ENCODE results near the gene LAMA2.

LAMA2 gene

DNA sequence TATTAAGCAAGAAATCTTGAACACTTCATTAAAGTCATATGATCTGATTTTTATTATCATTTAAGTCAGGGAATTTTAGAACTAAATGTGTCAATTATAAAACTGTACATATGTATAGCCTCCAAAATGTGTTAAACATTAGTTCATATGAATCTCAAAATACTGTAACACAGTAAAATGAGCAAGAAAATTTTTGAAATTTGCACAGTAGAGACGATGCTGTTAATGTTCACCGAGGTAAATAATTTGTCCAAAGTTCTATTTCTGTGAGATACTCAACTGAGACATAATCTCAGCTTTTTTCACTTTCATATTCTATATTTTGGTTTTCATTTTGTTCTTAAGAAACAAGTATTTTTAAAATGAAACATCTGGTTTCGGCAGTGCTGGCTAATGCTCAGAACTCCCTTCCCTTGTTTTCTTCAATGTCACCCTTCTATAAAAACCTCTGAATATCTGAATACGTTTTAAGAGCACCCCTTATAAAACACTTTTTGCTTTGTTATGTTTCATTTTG lies 353.1 kb downstream of the LAMA2 start:
- TF ChIP-seq TAF1 (IDR thresholded peaks at IDR 0.05; ENCODE audit: borderline replicate concordance, insufficient read depth, low read length) = no peak
- TF ChIP-seq POLR2AphosphoS5 (IDR thresholded peaks at IDR 0.05; ENCODE audit: low read depth, low read length) = no peak
- no peak for TF ChIP-seq FOXP2 (optimal IDR thresholded peaks at IDR 0.05; ENCODE audit: borderline replicate concordance, extremely low read depth, extremely low read length, insufficient read depth)

DNA sequence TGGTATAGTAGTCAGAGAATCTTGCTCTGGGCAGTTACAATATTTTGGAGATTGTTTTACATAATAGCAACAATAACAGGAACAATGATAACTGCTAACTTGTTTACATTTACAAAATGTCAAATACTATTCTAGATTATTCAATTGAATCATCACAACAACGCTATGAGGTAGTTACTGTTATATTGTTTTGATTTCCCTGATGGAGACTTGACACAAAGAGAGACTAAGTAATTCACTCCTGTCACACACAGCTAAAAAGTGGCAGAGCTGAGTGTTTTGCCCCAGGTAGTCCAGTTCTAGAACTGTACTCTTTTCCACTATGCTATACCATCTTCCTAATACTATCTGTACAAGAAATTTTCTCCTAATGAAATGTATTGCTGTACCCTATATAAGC lies 356.1 kb downstream of the LAMA2 start:
- TF ChIP-seq SIN3A (IDR thresholded peaks at IDR 0.05; ENCODE audit: borderline replicate concordance, insufficient read depth, low read length) (no peak), TAF1 (IDR thresholded peaks at IDR 0.05; ENCODE audit: borderline replicate concordance, insufficient read depth, low read length) (no peak), FOXP2 (optimal IDR thresholded peaks at IDR 0.05; ENCODE audit: borderline replicate concordance, extremely low read depth, extremely low read length, insufficient read depth) (no peak), POLR2AphosphoS5 (IDR thresholded peaks at IDR 0.05; ENCODE audit: low read depth, low read length) (no peak)
- TF ChIP-seq, protein P1, sequence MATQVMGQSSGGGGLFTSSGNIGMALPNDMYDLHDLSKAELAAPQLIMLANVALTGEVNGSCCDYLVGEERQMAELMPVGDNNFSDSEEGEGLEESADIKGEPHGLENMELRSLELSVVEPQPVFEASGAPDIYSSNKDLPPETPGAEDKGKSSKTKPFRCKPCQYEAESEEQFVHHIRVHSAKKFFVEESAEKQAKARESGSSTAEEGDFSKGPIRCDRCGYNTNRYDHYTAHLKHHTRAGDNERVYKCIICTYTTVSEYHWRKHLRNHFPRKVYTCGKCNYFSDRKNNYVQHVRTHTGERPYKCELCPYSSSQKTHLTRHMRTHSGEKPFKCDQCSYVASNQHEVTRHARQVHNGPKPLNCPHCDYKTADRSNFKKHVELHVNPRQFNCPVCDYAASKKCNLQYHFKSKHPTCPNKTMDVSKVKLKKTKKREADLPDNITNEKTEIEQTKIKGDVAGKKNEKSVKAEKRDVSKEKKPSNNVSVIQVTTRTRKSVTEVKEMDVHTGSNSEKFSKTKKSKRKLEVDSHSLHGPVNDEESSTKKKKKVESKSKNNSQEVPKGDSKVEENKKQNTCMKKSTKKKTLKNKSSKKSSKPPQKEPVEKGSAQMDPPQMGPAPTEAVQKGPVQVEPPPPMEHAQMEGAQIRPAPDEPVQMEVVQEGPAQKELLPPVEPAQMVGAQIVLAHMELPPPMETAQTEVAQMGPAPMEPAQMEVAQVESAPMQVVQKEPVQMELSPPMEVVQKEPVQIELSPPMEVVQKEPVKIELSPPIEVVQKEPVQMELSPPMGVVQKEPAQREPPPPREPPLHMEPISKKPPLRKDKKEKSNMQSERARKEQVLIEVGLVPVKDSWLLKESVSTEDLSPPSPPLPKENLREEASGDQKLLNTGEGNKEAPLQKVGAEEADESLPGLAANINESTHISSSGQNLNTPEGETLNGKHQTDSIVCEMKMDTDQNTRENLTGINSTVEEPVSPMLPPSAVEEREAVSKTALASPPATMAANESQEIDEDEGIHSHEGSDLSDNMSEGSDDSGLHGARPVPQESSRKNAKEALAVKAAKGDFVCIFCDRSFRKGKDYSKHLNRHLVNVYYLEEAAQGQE (IDR thresholded peaks at IDR 0.05; ENCODE audit: insufficient read depth in 1 of 2, low read depth in 2 of 2, low read length in 2 of 2) = no peak

DNA sequence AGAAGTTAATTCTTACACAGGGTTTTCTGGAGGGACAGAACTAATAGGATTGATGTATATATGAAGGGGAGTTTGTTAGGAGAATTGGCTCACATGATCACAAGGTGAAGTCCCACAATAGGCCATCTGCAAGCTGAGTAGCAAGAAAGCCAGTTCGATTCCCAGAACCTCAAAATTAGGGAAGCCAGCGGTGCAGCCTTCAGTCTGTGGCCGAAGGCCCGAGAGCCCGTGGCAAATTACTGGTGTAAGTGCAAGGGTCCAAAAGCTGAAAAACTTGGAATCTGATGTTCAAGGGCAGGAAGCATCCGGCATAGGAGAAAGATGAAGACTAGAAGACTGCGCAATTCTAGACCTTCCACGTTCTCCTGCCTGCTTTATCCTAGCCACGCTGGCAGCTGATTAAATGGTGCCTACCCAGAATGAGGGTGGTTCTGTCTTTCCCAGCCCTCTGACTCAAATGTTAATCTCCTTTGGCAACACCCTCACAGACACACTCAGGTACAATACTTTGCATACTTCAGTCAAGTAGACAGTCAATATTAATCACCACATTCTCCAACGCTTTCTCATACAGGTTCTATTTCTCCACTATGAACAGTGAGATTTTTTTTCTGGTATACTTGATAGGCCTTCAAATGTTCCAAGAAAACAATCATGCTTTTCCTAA lies 357.0 kb downstream of the LAMA2 start:
- TF ChIP-seq POLR2AphosphoS5 (IDR thresholded peaks at IDR 0.05; ENCODE audit: low read depth, low read length) (no peak), SIN3A (IDR thresholded peaks at IDR 0.05; ENCODE audit: borderline replicate concordance, insufficient read depth, low read length) (no peak), TAF1 (IDR thresholded peaks at IDR 0.05; ENCODE audit: borderline replicate concordance, insufficient read depth, low read length) (no peak), FOXP2 (optimal IDR thresholded peaks at IDR 0.05; ENCODE audit: borderline replicate concordance, extremely low read depth, extremely low read length, insufficient read depth) (no peak)
- TF ChIP-seq, protein P1 (IDR thresholded peaks at IDR 0.05; ENCODE audit: insufficient read depth in 1 of 2, low read depth in 2 of 2, low read length in 2 of 2) = no peak

DNA sequence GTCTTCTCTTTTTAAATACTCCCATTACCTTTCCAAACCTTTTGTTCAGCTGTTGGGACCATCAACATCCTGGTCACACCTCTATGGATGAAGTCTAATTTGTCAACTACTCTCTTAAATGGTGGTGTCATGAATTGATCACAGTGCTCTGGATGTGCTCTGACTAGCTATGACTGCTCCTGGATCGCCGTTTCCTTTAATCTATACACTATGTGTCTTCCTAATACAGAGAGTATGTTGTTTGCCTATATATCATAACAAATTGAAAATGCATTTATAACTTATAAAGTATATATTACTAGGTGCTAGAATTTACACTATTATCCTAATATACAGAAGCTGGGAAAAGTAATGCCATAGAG lies 357.5 kb downstream of the LAMA2 start:
- TF ChIP-seq SIN3A (IDR thresholded peaks at IDR 0.05; ENCODE audit: borderline replicate concordance, insufficient read depth, low read length) (no peak), POLR2AphosphoS5 (IDR thresholded peaks at IDR 0.05; ENCODE audit: low read depth, low read length) (no peak), TAF1 (IDR thresholded peaks at IDR 0.05; ENCODE audit: borderline replicate concordance, insufficient read depth, low read length) (no peak), FOXP2 (optimal IDR thresholded peaks at IDR 0.05; ENCODE audit: borderline replicate concordance, extremely low read depth, extremely low read length, insufficient read depth) (no peak)
- TF ChIP-seq, protein P1 (IDR thresholded peaks at IDR 0.05; ENCODE audit: insufficient read depth in 1 of 2, low read depth in 2 of 2, low read length in 2 of 2) = no peak

DNA sequence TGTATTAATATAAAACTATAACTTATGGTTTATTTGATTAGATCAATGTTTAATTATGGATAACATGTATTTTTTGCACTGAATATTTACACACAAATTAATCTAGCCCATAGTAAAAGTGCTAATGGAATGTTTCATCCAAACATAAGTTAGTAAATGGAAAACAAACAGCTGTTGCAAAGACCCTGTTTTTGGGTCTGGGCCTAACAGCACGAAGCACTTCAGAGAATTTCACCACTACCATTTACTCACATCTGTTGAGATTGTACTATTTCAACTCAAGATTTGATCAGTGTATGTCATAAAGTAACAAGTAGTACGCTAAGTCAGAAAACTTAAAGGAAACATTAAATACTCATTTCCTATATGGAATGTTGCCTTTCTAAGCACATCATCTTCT lies 359.6 kb downstream of the LAMA2 start:
- TF ChIP-seq TAF1 (IDR thresholded peaks at IDR 0.05; ENCODE audit: borderline replicate concordance, insufficient read depth, low read length) = no peak
- TF ChIP-seq, protein P1 (IDR thresholded peaks at IDR 0.05; ENCODE audit: insufficient read depth in 1 of 2, low read depth in 2 of 2, low read length in 2 of 2) = no peak
- no peak for TF ChIP-seq SIN3A (IDR thresholded peaks at IDR 0.05; ENCODE audit: borderline replicate concordance, insufficient read depth, low read length)
- TF ChIP-seq FOXP2 (optimal IDR thresholded peaks at IDR 0.05; ENCODE audit: borderline replicate concordance, extremely low read depth, extremely low read length, insufficient read depth) = no peak
- no peak for TF ChIP-seq POLR2AphosphoS5 (IDR thresholded peaks at IDR 0.05; ENCODE audit: low read depth, low read length)

Measured in PFSK-1 (cell line).